Transverse colon (tissue), 3 donors: Measurements from ENCODE around the gene TOGARAM2.

Experiments used
- CTCF ChIP-seq, 5 experiments: fragments of 200-600 bp in 3 of 5; fragments of 450-650 bp in 2 of 5; sonication (generic) in 3 of 5; IDR thresholded peaks; 1 replicate in 2 of 5; 2 replicates in 3 of 5; pipeline ENCODE4 v1.5.1; 2016 to 2017; ENCODE audit warnings: antibody characterized with exemption in 5 of 5, inconsistent platforms in 3 of 5, mild to moderate bottlenecking in 2 of 5, moderate library complexity in 1 of 5
- POLR2A ChIP-seq: fragments of 450-650 bp; IDR thresholded peaks from one replicate; pipeline ENCODE4 v1.6.1; 2016; ENCODE audit warnings: antibody characterized with exemption, mild to moderate bottlenecking, moderate library complexity

- no peak for TF ChIP-seq CTCF (IDR thresholded peaks at IDR 0.05)
- no peak for TF ChIP-seq POLR2A
Measured at GRCh38 chr2:28982381-28982950, 1.4 kb downstream of the TOGARAM2 start.
